HG03342 (cell line): ENCODE data around the gene PRSS56.

ENCODE experiments used
- ATAC-seq: cut with Tn5 transposase; IDR thresholded peaks from one replicate; pipeline ENCODE4 v1.9.1; 2021; ENCODE audit warnings: mild to moderate bottlenecking, moderate library complexity; ENCODE audit not compliant: unreplicated experiment

PRSS56 gene

GRCh38 chr2:232486558-232487384, 33.4 kb upstream of the PRSS56 start:
- ATAC-seq, result no peak

- no peak for ATAC-seq
These were observed 32.6 kb upstream of the PRSS56 start, which contains the start of gene ECEL1 for GRCh38 chr2:232487385-232488096. Gene ECEL1, minus strand, starts transcription at chr2:232487834. Its CDS starts 1,181 bp downstream, at chr2:232486653.

- ATAC-seq, result no peak
These were observed 32.0 kb upstream of the PRSS56 start for GRCh38 chr2:232488097-232488711.

- ATAC-seq, result no peak
These were observed 31.4 kb upstream of the PRSS56 start for GRCh38 chr2:232488721-232489300.

- no peak for ATAC-seq
These were observed 30.5 kb upstream of the PRSS56 start for GRCh38 chr2:232489516-232490220.

- ATAC-seq, result no peak
These were observed 29.7 kb upstream of the PRSS56 start for GRCh38 chr2:232490221-232491138.

GRCh38 chr2:232491139-232491780, 28.9 kb upstream of the PRSS56 start:
- ATAC-seq, result no peak

GRCh38 chr2:232492236-232492848, 27.8 kb upstream of the PRSS56 start:
- ATAC-seq, result no peak

- no peak for ATAC-seq
These were observed 27.1 kb upstream of the PRSS56 start for GRCh38 chr2:232492963-232493700.

GRCh38 chr2:232493701-232494474, 26.3 kb upstream of the PRSS56 start:
- no peak for ATAC-seq

- ATAC-seq, result no peak
These were observed 25.6 kb upstream of the PRSS56 start for GRCh38 chr2:232494542-232494941.

- no peak for ATAC-seq
These were observed 24.9 kb upstream of the PRSS56 start for GRCh38 chr2:232495292-232495691.

GRCh38 chr2:232496501-232497270, 23.5 kb upstream of the PRSS56 start:
- ATAC-seq, result no peak

GRCh38 chr2:232497348-232497747, 22.8 kb upstream of the PRSS56 start:
- ATAC-seq, result no peak

GRCh38 chr2:232498452-232498851, 21.7 kb upstream of the PRSS56 start:
- no peak for ATAC-seq

GRCh38 chr2:232501331-232501771, 18.8 kb upstream of the PRSS56 start:
- no peak for ATAC-seq
